Adrenal gland (tissue), 12 donors: Measurements from ENCODE around the gene CACNB4. TPM values are rescaled to one million over a fixed set of nuclear protein-coding genes. Genes with fewer than 3 reads are reported as not detected.

Experiments
- DNase-seq, 7 donors: peaks; one replicate each; pipeline ENCODE4 v3.0.0-alpha.2; 2019 to 2020
- H3K27ac ChIP-seq, 5 donors: fragments of 200-600 bp; sonication (generic) in 4 of 5; 1 replicate in 3 of 5; 2 replicates in 2 of 5; pipeline versions ENCODE4 v1.5.1 to v1.8.0; 2016 to 2020; ENCODE audit warnings: mild to moderate bottlenecking in 1 of 5
- H3K27me3 ChIP-seq: fragments of 200-600 bp; 2 replicates; pipeline ENCODE4 v1.8.0; 2021
- H3K36me3 ChIP-seq, 2 donors: fragments of 200-600 bp; replicated peaks in 1 of 2; 1 replicate in 1 of 2; 2 replicates in 1 of 2; pipeline versions ENCODE4 v1.5.1 to v1.8.0; 2018 to 2022
- H3K4me1 ChIP-seq, 2 donors: fragments of 200-600 bp; replicated peaks in 1 of 2; 1 replicate in 1 of 2; 2 replicates in 1 of 2; pipeline versions ENCODE4 v1.5.1 to v1.8.0; 2018 to 2021
- H3K4me3 ChIP-seq, 4 donors: fragments of 200-600 bp; sonication (generic) in 3 of 4; one replicate each; pipeline ENCODE4 v1.5.1; 2016 to 2018
- H3K9me3 ChIP-seq, 3 donors: fragments of 200-600 bp; sonication (generic) in 1 of 3; replicated peaks in 1 of 3; 1 replicate in 2 of 3; 2 replicates in 1 of 3; pipeline versions ENCODE4 v1.5.1 to v1.8.0; 2016 to 2021
- POLR2A ChIP-seq, 2 donors: fragments of 450-650 bp; IDR thresholded peaks; one replicate each; pipeline ENCODE4 v1.6.1; 2017; ENCODE audit warnings: antibody characterized with exemption in 2 of 2, mild to moderate bottlenecking in 2 of 2, moderate library complexity in 1 of 2
- WGBS, 4 donors: extraction: QIAGEN DNeasy Blood & Tissue Kit in 2 of 4; methylation state at CpG; one replicate each; pipeline versions ENCODE4 v1.1.5 to v1.1.7; 2013 to 2017; 5-methylcytosine and 5-hydroxymethylcytosine counted together
- intact Hi-C, 2 donors: fragments of 100-400 bp; cut with DNase I; formaldehyde crosslinking; loops; one replicate each; pipeline versions ENCODE4 v1.14.1 to v1.15.0; 2022 to 2023
- polyA plus RNA-seq, 3 donors: library from polyadenylated mRNA; stranded (reverse); fragments of 200-250 nt in 2 of 3; fragments of 350-450 nt in 1 of 3; fragmentation: Illumina TruSeq in 1 of 3; extraction: RNeasy Lipid Tissue Mini Kit (QIAGEN cat#74804) in 1 of 3; gene quantifications; one replicate each; pipeline ENCODE4 v1.2.3, GENCODE V29; 2013 to 2014
- total RNA-seq, 9 donors: library from RNA; depleted of rRNA in 4 of 9; stranded (reverse); fragments of >200 nt in 4 of 9; fragments of 120-200 nt in 1 of 9; fragmentation: NEBNext Ultra II Directional in 1 of 9; extraction: Animal tissue kit (Norgen Biotek cat#: 25700) in 1 of 9; gene quantifications; one replicate each; pipeline versions ENCODE4 v1.1.0 to v1.2.4, GENCODE V29; 2013 to 2023
- TF ChIP-seq, protein P1 (sequence below), 6 experiments: fragments of 450-650 bp in 4 of 6; fragments of 200-600 bp in 2 of 6; sonication (generic) in 1 of 6; IDR thresholded peaks; 1 replicate in 5 of 6; 2 replicates in 1 of 6; pipeline versions ENCODE4 v1.5.1 to v1.8.0; 2016 to 2021; ENCODE audit warnings: antibody characterized with exemption in 6 of 6, mild to moderate bottlenecking in 2 of 6, moderate library complexity in 1 of 6
- donor health status: healthy with polysubstance abuse.
- donor health status: Bipolar disorder and iron deficiency.
- donor health status: DM: yes; HTN: yes; CAD: no.
- donor health status: DM: no; HTN: no; CAD: no.
- donor health status: DM: no; HTN: no; CAD: no.
- donor health status: DM: yes; HTN: yes; CAD: no.

CACNB4 gene
- total and polyA plus RNA-seq, 12 donors, result 0.60 to 8.5 (median 1.9) TPM

DNA sequence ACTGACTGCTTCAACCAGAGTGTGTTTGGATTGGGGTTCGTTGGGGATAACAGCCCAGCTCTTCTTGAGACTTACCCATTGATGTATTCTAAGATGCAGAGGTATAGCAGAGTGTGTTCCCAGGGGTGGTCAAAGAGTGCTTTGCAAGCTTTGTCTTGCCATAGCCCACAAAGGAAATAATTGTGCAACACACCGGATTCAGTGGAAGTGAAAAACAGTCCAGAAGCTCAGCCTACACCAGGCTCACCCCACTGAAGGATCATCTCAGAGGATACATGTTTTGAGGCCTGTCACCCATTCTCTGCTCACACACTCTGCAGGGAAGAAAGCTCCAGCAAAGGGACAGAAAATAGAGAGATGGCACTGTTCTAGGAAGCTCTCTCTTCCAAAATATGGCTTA is 9.6 kb downstream of the CACNB4 start:
- intact Hi-C loops, result no loop called here
- H3K4me3 ChIP-seq, result no peak overlapping the region
- TF ChIP-seq POLR2A (IDR thresholded peaks at IDR 0.05), result no peak
- TF ChIP-seq, protein P1, sequence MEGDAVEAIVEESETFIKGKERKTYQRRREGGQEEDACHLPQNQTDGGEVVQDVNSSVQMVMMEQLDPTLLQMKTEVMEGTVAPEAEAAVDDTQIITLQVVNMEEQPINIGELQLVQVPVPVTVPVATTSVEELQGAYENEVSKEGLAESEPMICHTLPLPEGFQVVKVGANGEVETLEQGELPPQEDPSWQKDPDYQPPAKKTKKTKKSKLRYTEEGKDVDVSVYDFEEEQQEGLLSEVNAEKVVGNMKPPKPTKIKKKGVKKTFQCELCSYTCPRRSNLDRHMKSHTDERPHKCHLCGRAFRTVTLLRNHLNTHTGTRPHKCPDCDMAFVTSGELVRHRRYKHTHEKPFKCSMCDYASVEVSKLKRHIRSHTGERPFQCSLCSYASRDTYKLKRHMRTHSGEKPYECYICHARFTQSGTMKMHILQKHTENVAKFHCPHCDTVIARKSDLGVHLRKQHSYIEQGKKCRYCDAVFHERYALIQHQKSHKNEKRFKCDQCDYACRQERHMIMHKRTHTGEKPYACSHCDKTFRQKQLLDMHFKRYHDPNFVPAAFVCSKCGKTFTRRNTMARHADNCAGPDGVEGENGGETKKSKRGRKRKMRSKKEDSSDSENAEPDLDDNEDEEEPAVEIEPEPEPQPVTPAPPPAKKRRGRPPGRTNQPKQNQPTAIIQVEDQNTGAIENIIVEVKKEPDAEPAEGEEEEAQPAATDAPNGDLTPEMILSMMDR (IDR thresholded peaks at IDR 0.05), result no peak
- H3K36me3 ChIP-seq, result no peaks in the 10 kb centered on the region
- H3K9me3 ChIP-seq, result no peaks in the 10 kb centered on the region
- DNase-seq, result no peak
- no peaks in the 10 kb centered on the region for H3K27me3 ChIP-seq
- H3K4me1 ChIP-seq, result no peaks in the 10 kb centered on the region
- H3K27ac ChIP-seq, result no peak overlapping the region
- 67 to 80% (median 72%) methylated on average over 2 of the region's 2 CpGs for WGBS, 4 donors

DNA sequence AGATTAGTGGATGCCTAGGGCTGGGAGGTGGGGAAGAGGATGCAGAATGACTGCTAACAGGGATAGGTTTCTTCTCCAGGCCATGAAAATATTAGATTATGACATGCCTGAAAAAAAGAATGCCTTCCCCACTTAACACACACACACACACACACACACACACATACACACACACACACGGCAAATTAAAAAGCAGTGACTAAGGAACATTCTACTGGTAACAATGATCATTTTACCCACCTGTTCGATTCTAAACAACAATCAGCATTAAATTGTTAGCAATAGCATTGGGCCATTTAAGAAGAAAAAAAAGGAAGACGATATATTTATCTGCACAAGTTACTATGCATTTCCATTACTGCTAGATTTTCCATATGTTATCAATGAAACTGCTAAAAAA is 10.8 kb downstream of the CACNB4 start:
- H3K27me3 ChIP-seq, result no peaks in the 10 kb centered on the region
- no peak overlapping the region for H3K4me3 ChIP-seq
- H3K27ac ChIP-seq, result no peak overlapping the region
- DNase-seq, result no peak
- no peaks in the 10 kb centered on the region for H3K4me1 ChIP-seq
- WGBS, 4 donors, result 75 to 85% (median 83%) methylated on average over 3 of the region's 3 CpGs
- TF ChIP-seq POLR2A (IDR thresholded peaks at IDR 0.05), result no peak
- TF ChIP-seq, protein P1 (IDR thresholded peaks at IDR 0.05), result no peak
- no peaks in the 10 kb centered on the region for H3K36me3 ChIP-seq
- no peaks in the 10 kb centered on the region for H3K9me3 ChIP-seq
- intact Hi-C loops, result no loop called here

DNA sequence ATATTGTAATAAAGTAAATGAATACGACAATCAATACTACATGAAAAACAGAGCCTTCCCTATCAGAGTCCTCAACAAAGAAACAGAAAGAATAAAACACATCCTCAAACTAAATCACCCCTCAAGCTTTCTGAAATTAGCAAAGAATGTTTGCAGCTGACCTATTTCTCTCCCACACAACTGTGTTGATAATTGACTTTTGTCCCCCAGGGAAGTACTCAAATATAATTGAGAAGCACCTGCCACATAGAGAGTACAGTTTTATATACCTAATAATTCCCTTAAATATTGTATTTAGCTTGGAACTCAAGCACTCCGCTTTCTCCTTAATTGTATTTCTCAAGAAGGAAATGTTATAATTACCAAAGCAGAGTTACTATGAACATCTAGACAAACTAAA is 12.6 kb downstream of the CACNB4 start:
- Histone ChIP-seq H3K4me3 (no peak overlapping the region), H3K4me1 (no peaks in the 10 kb centered on the region), H3K36me3 (no peaks in the 10 kb centered on the region), H3K27ac (no peak overlapping the region), H3K27me3 (no peaks in the 10 kb centered on the region), H3K9me3 (no peaks in the 10 kb centered on the region)
- intact Hi-C loops, result no loop called here
- no peak for TF ChIP-seq POLR2A (IDR thresholded peaks at IDR 0.05)
- TF ChIP-seq, protein P1 (IDR thresholded peaks at IDR 0.05), result no peak
- no peak for DNase-seq
- 89 to 97% (median 92%) methylated on average over 2 of the region's 2 CpGs for WGBS, 4 donors

DNA sequence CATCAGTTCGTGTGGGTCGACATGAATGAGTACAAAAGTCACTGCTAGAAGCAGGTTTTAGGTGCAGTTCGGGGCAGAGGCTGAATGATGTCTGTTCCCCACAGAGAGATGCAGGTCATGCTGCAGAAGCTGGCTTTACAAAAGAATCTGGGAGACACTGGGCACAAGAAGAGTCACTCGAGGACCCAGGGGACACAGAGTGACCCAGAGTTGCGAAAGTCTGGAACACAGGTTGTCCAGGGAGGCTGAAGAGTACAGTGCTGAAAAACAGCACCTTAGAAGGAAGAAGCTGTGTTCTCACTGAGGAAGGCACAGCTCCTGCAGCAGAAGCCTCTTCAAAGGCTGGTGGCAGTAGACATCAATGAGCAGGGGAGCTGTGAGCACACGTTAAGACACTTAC is 14.8 kb downstream of the CACNB4 start:
- TF ChIP-seq POLR2A (IDR thresholded peaks at IDR 0.05), result no peak
- TF ChIP-seq, protein P1 (IDR thresholded peaks at IDR 0.05), result no peak
- WGBS, 4 donors, result 82 to 89% (median 88%) methylated on average over 6 of the region's 6 CpGs
- intact Hi-C loops, result no loop called here

More for the DNA sequence above, 14.8 kb downstream of the CACNB4 start:
- Histone ChIP-seq H3K27me3 (no peaks in the 10 kb centered on the region), H3K4me3 (no peak overlapping the region), H3K4me1 (no peaks in the 10 kb centered on the region), H3K9me3 (no peaks in the 10 kb centered on the region), H3K36me3 (no peaks in the 10 kb centered on the region), H3K27ac (no peak overlapping the region)
- no peak for DNase-seq
